H9 (cell line): Measurements from ENCODE around the gene AK4. TPM values are rescaled to one million over a fixed set of nuclear protein-coding genes. Genes with fewer than 3 reads are reported as not detected.
A peak's percentile ranks its signal among the peaks of the same experiment; 100 is the strongest.

Experiments used
- DNase-seq: peaks from one replicate; pipeline ENCODE4 v3.0.0-alpha.2; 2017
- H2AFZ ChIP-seq: one replicate; pipeline ENCODE4 v1.6.1; 2013; ENCODE audit warnings: mild to moderate bottlenecking, low read length, control low read depth, moderate library complexity
- H2AK5ac ChIP-seq: 2 replicates; pipeline ENCODE4 v1.6.1; 2013; ENCODE audit warnings: low read length, control low read depth, mixed read lengths; ENCODE audit not compliant: insufficient read length
- H2BK120ac ChIP-seq: one replicate; pipeline ENCODE4 v1.6.1; 2013; ENCODE audit warnings: low read depth, mild to moderate bottlenecking, low read length, control low read depth, inconsistent platforms; ENCODE audit not compliant: poor library complexity, severe bottlenecking
- H2BK12ac ChIP-seq: 2 replicates; pipeline ENCODE4 v1.6.1; 2013; ENCODE audit warnings: low read length, control low read depth, mixed read lengths, low read depth; ENCODE audit not compliant: insufficient read length
- H2BK15ac ChIP-seq: 2 replicates; pipeline ENCODE4 v1.6.1; 2013; ENCODE audit warnings: low read depth, low read length, control low read depth
- H2BK20ac ChIP-seq: one replicate; pipeline ENCODE4 v1.6.1; 2013; ENCODE audit warnings: low read depth, mild to moderate bottlenecking, low read length, control low read depth, inconsistent platforms; ENCODE audit not compliant: poor library complexity, severe bottlenecking
- H2BK5ac ChIP-seq: 2 replicates; pipeline ENCODE4 v1.6.1; 2013; ENCODE audit warnings: low read length, control low read depth, mixed read lengths; ENCODE audit not compliant: insufficient read length
- H3K14ac ChIP-seq: 2 replicates; pipeline ENCODE4 v1.6.1; 2013; ENCODE audit warnings: low read length, control low read depth; ENCODE audit not compliant: insufficient read depth
- H3K18ac ChIP-seq: 2 replicates; pipeline ENCODE4 v1.6.1; 2013; ENCODE audit warnings: low read depth, mild to moderate bottlenecking, mixed read lengths, low read length, control low read depth; ENCODE audit not compliant: insufficient read length
- H3K23ac ChIP-seq: 2 replicates; pipeline ENCODE4 v1.6.1; 2013; ENCODE audit warnings: low read length, control low read depth, mixed read lengths, low read depth; ENCODE audit not compliant: insufficient read length
- H3K23me2 ChIP-seq: 2 replicates; pipeline ENCODE4 v1.6.1; 2013; ENCODE audit warnings: low read depth, mild to moderate bottlenecking, mixed read lengths, low read length, control low read depth; ENCODE audit not compliant: insufficient read length, poor library complexity, severe bottlenecking
- H3K27ac ChIP-seq: 2 replicates; pipeline ENCODE4 v1.5.1; 2013; ENCODE audit warnings: low read length, control low read depth, mixed read lengths, low read depth; ENCODE audit not compliant: insufficient read length
- H3K27me3 ChIP-seq: 2 replicates; pipeline ENCODE4 v1.6.1; 2013; ENCODE audit warnings: low read length, control low read depth, inconsistent platforms; ENCODE audit not compliant: insufficient read depth
- H3K4ac ChIP-seq: 2 replicates; pipeline ENCODE4 v1.6.1; 2013; ENCODE audit warnings: low read depth, mild to moderate bottlenecking, control low read depth, inconsistent platforms, low read length, moderate library complexity
- H3K4me1 ChIP-seq: 2 replicates; pipeline ENCODE4 v1.6.1; 2013; ENCODE audit warnings: low read length, control low read depth, inconsistent platforms; ENCODE audit not compliant: insufficient read depth
- H3K4me2 ChIP-seq: 2 replicates; pipeline ENCODE4 v1.6.1; 2013; ENCODE audit warnings: low read length, control low read depth, mixed read lengths; ENCODE audit not compliant: insufficient read length, insufficient read depth
- H3K56ac ChIP-seq: 2 replicates; pipeline ENCODE4 v1.6.1; 2013; ENCODE audit warnings: low read depth, mild to moderate bottlenecking, mixed read lengths, low read length, control low read depth; ENCODE audit not compliant: insufficient read length
- H3K79me1 ChIP-seq: 2 replicates; pipeline ENCODE4 v1.6.1; 2013; ENCODE audit warnings: low read depth, mild to moderate bottlenecking, moderate library complexity, low read length, control low read depth, inconsistent platforms; ENCODE audit not compliant: insufficient read depth, poor library complexity, severe bottlenecking
- H3K79me2 ChIP-seq: 2 replicates; pipeline ENCODE4 v1.6.1; 2013; ENCODE audit warnings: low read length, control low read depth, inconsistent platforms; ENCODE audit not compliant: insufficient read depth
- H3K9ac ChIP-seq: 2 replicates; pipeline ENCODE4 v1.6.1; 2013; ENCODE audit warnings: low read length, control low read depth, mixed read lengths; ENCODE audit not compliant: insufficient read length; ENCODE audit errors: extremely low read depth
- H3K9me3 ChIP-seq: one replicate; pipeline ENCODE4 v1.6.1; 2013; ENCODE audit warnings: low read depth, low read length, inconsistent platforms; ENCODE audit not compliant: control insufficient read depth
- H3T11ph ChIP-seq: one replicate; pipeline ENCODE4 v1.6.1; 2013; ENCODE audit warnings: mild to moderate bottlenecking, low read length, control low read depth, inconsistent platforms
- H4K20me1 ChIP-seq: one replicate; pipeline ENCODE4 v1.6.1; 2013; ENCODE audit not compliant: control insufficient read depth, insufficient read length, insufficient read depth
- H4K5ac ChIP-seq: 2 replicates; pipeline ENCODE4 v1.6.1; 2013; ENCODE audit warnings: low read depth, mild to moderate bottlenecking, mixed read lengths, low read length, control low read depth; ENCODE audit not compliant: insufficient read length
- H4K8ac ChIP-seq: replicated peaks from 2 replicates; pipeline ENCODE4 v1.6.1; 2013; ENCODE audit warnings: low read length, control low read depth, mixed read lengths, low read depth; ENCODE audit not compliant: insufficient read length
- H4K91ac ChIP-seq: 2 replicates; pipeline ENCODE4 v1.6.1; 2013; ENCODE audit warnings: low read depth, mild to moderate bottlenecking, moderate library complexity, mixed read lengths, low read length, control low read depth; ENCODE audit not compliant: insufficient read length
- H3K27ac Mint-ChIP-seq, 3 experiments: 2 replicates in 2 of 3; 3 replicates in 1 of 3; pipeline ENCODE4 v1.8.0; 2020 to 2021; ENCODE audit warnings: mixed read lengths in 3 of 3, mild to moderate bottlenecking in 1 of 3, moderate library complexity in 1 of 3
- H3K27me3 Mint-ChIP-seq: 2 replicates; pipeline ENCODE4 v1.8.0; 2021; ENCODE audit warnings: low read depth, mild to moderate bottlenecking, moderate library complexity, mixed read lengths
- H3K36me3 Mint-ChIP-seq, 3 experiments: 2 replicates in 2 of 3; 3 replicates in 1 of 3; pipeline ENCODE4 v1.8.0; 2020 to 2021; ENCODE audit warnings: low read depth in 3 of 3, mixed read lengths in 3 of 3; ENCODE audit not compliant: insufficient read depth in 1 of 3
- H3K4me1 Mint-ChIP-seq, 2 experiments: 2 replicates each; pipeline ENCODE4 v1.8.0; 2020; ENCODE audit warnings: mixed read lengths in 2 of 2
- H3K4me3 Mint-ChIP-seq, 2 experiments: 2 replicates in 1 of 2; 3 replicates in 1 of 2; pipeline ENCODE4 v1.8.0; 2020 to 2021; ENCODE audit warnings: mild to moderate bottlenecking in 2 of 2, mixed read lengths in 2 of 2, moderate library complexity in 1 of 2
- H3K9me3 Mint-ChIP-seq, 2 experiments: 2 replicates in 1 of 2; 3 replicates in 1 of 2; pipeline ENCODE4 v1.8.0; 2020; ENCODE audit warnings: mild to moderate bottlenecking in 2 of 2, mixed read lengths in 2 of 2, moderate library complexity in 1 of 2
- WGBS: extraction: QIAGEN DNeasy Blood & Tissue Kit; methylation state at CpG from one replicate; pipeline ENCODE4 v1.1.7; 2013; ENCODE audit warnings: missing lambda C conversion rate, low lambda C conversion rate, mixed read lengths; ENCODE audit not compliant: insufficient read length; ENCODE audit errors: extremely low coverage; 5-methylcytosine and 5-hydroxymethylcytosine counted together
- total RNA-seq: library from RNA; stranded (reverse); gene quantifications from 2 replicates; pipeline ENCODE4 v1.2.1, GENCODE V29; 2021
- TF ChIP-seq, protein P1 (sequence below): fragments of 200-600 bp; sonication (generic); conservative IDR thresholded peaks from 3 replicates; pipeline ENCODE4 v1.8.0; 2021; ENCODE audit warnings: antibody characterized with exemption, mild to moderate bottlenecking

Gene AK4
- total RNA-seq, 1 experiment from 2014 or later, result 45.6 TPM

DNA sequence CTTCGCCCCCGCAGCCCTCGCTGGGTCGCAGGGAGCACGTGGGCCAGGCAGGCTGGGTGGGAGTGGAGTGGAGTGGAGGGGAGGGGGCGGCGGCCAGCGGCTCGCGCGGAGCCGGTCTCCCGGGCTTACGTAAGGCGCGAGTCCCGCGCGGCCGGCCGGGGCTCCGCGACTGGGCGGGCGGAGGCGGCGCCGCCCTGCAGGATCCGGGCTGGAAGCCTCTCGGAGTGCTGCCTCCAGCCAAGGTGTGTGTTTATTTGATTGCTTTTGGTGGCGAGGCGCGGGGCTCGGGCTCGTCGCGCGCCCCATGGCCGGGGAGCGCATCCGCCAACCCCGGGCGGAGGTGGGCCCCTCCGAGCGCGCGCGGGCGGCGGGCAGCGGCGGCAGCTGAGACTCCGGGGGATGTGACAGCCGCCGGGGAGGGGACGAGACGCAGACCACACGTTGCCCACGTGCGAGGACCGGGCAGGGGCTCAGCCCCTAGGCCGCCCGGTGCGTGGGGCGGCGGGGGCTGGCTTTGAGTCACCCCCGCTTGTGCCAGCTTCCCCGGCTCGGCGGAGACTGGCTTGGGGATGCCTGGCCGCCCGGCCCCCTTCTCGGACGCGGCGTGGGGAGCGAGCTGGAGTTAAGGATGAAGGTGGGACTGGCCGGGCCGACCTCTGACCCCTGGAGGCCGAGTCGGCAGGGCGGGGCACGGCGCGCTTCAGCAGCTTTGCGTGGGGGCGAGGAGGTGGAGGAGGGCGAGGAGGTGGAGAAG, 402 bp upstream of the AK4 start:
- Histone ChIP-seq H4K8ac (no peak overlapping the region), H2BK12ac (no peak overlapping the region), H2AFZ (no peak overlapping the region), H2BK5ac (no peak overlapping the region), H3K27me3 (no peaks in the 10 kb centered on the region), H4K91ac (no peak overlapping the region), H3K4ac (no peak overlapping the region), H2BK20ac (no peak overlapping the region), H3K18ac (no peak overlapping the region), H3K23ac (no peak overlapping the region), H4K5ac (no peak overlapping the region), H3K27ac (no peak overlapping the region), H3K9me3 (no peaks in the 10 kb centered on the region), H3K23me2 (peaks cover 26% of the 10 kb centered on the region), H3K79me1 (no peaks in the 10 kb centered on the region), H2BK15ac (no peak overlapping the region), H3K79me2 (peaks cover 9% of the 10 kb centered on the region; the same call in 1 of the 2 replicates), H3K9ac (peak overlapping the region; percentile 69), H3K4me2 (peak overlapping the region; percentile 96), H3K14ac (peak overlapping the region; percentile 78; the same call in 1 of the 2 replicates), H4K20me1 (no peaks in the 10 kb centered on the region), H3K4me1 (peaks cover 6% of the 10 kb centered on the region; the same call in 1 of the 2 replicates), H2BK120ac (no peak overlapping the region), H2AK5ac (no peak overlapping the region), H3K56ac (no peak overlapping the region), H3T11ph (no peak overlapping the region)
- Mint-ChIP-seq H3K27me3 (peaks cover 69% of the 10 kb centered on the region), H3K27ac (peak overlapping the region in 1 of 3 experiments; percentile 86; a peak in 3 of 7 replicates), H3K9me3 (no peaks in the 10 kb centered on the region; a peak in 1 of 5 replicates), H3K36me3 (no peaks in the 10 kb centered on the region), H3K4me3 (peak overlapping the region; percentile 76 to 93), H3K4me1 (peaks cover 31 to 38% of the 10 kb centered on the region in 2 experiments)
- WGBS, result no CpG with 5 or more reads among the region's 88 CpGs
- peak; percentile 53 for DNase-seq
- TF ChIP-seq, protein P1, sequence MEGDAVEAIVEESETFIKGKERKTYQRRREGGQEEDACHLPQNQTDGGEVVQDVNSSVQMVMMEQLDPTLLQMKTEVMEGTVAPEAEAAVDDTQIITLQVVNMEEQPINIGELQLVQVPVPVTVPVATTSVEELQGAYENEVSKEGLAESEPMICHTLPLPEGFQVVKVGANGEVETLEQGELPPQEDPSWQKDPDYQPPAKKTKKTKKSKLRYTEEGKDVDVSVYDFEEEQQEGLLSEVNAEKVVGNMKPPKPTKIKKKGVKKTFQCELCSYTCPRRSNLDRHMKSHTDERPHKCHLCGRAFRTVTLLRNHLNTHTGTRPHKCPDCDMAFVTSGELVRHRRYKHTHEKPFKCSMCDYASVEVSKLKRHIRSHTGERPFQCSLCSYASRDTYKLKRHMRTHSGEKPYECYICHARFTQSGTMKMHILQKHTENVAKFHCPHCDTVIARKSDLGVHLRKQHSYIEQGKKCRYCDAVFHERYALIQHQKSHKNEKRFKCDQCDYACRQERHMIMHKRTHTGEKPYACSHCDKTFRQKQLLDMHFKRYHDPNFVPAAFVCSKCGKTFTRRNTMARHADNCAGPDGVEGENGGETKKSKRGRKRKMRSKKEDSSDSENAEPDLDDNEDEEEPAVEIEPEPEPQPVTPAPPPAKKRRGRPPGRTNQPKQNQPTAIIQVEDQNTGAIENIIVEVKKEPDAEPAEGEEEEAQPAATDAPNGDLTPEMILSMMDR, result no peak
